Gastroesophageal sphincter (tissue), 4 donors: Measurements from ENCODE around the gene TRMT44. TPM values are rescaled to one million over a fixed set of nuclear protein-coding genes. Genes with fewer than 3 reads are reported as not detected.

ENCODE experiments used
- ATAC-seq: fragments of 150-250 bp; one replicate; pipeline ENCODE4 v1.9.1; 2016; ENCODE audit warnings: mild to moderate bottlenecking, moderate library complexity
- H3K27ac ChIP-seq, 4 donors: fragments of 200-600 bp; sonication (generic) in 3 of 4; 1 replicate in 3 of 4; 2 replicates in 1 of 4; pipeline ENCODE4 v1.5.1; 2016 to 2019
- H3K27me3 ChIP-seq: fragments of 200-600 bp; sonication (generic); one replicate; pipeline ENCODE4 v1.5.1; 2019
- H3K36me3 ChIP-seq, 2 donors: fragments of 200-600 bp; sonication (generic); one replicate each; pipeline ENCODE4 v1.5.1; 2019; ENCODE audit warnings: control low read depth in 1 of 2
- H3K4me1 ChIP-seq, 3 donors: fragments of 200-600 bp; sonication (generic); 1 replicate in 2 of 3; 2 replicates in 1 of 3; pipeline ENCODE4 v1.5.1; 2016 to 2019; ENCODE audit warnings: control low read depth in 2 of 3
- H3K4me3 ChIP-seq, 2 donors: fragments of 200-600 bp; sonication (generic); one replicate each; pipeline ENCODE4 v1.5.1; 2019; ENCODE audit warnings: mild to moderate bottlenecking in 1 of 2, moderate library complexity in 1 of 2
- H3K9me3 ChIP-seq, 3 donors: fragments of 200-600 bp; sonication (generic); one replicate each; pipeline ENCODE4 v1.5.1; 2017 to 2019; ENCODE audit warnings: control low read depth in 2 of 3
- CTCF ChIP-seq, 4 experiments: fragments of 200-600 bp in 2 of 4; fragments of 450-650 bp in 2 of 4; sonication (generic) in 1 of 4; IDR thresholded peaks; one replicate each; pipeline ENCODE4 v1.5.1; 2017 to 2019; ENCODE audit warnings: antibody characterized with exemption in 4 of 4, mild to moderate bottlenecking in 2 of 4, moderate library complexity in 2 of 4
- EP300 ChIP-seq: sonication (generic); formaldehyde crosslinking; IDR thresholded peaks from one replicate; pipeline ENCODE4 v1.6.1; 2017; ENCODE audit warnings: antibody characterized with exemption, mild to moderate bottlenecking
- POLR2A ChIP-seq, 2 donors: fragments of 450-650 bp; IDR thresholded peaks; one replicate each; pipeline ENCODE4 v1.6.1; 2017; ENCODE audit warnings: antibody characterized with exemption in 2 of 2, mild to moderate bottlenecking in 2 of 2, moderate library complexity in 1 of 2
- POLR2AphosphoS5 ChIP-seq: sonication (generic); formaldehyde crosslinking; IDR thresholded peaks from one replicate; pipeline ENCODE4 v1.6.1; 2017; ENCODE audit warnings: antibody characterized with exemption
- WGBS, 2 donors: methylation state at CpG; one replicate each; pipeline ENCODE4 v1.1.5; 2018; ENCODE audit warnings: low coverage in 1 of 2; 5-methylcytosine and 5-hydroxymethylcytosine counted together
- total RNA-seq, 4 donors: library from RNA; depleted of rRNA; stranded (reverse); fragments of >200 nt; gene quantifications; one replicate each; pipeline ENCODE4 v1.1.0, GENCODE V29; 2016

The TRMT44 gene
- total RNA-seq, 4 donors from 2014 or later, result 12.0 to 27.9 (median 20.9) TPM

- no peak for ATAC-seq
- H3K36me3 ChIP-seq, result peaks cover 0 to 14% of the 10 kb centered on the region in 2 donors
- peak overlapping the region; percentile 62 to 89 for H3K4me3 ChIP-seq
- H3K9me3 ChIP-seq, result no peaks in the 10 kb centered on the region
- H3K4me1 ChIP-seq, result peaks cover 9 to 63% (median 20%) of the 10 kb centered on the region in 3 donors
- no peak for TF ChIP-seq CTCF (IDR thresholded peaks at IDR 0.05)
- no peak for TF ChIP-seq POLR2AphosphoS5
- no peak for TF ChIP-seq EP300
- TF ChIP-seq POLR2A (IDR thresholded peaks at IDR 0.05), result no peak
- H3K27ac ChIP-seq, result peak overlapping the region in 1 of 4 donors; percentile 87
- H3K27me3 ChIP-seq, result no peaks in the 10 kb centered on the region
- WGBS, 2 donors, result 49 to 57% methylated on average over 15 to 17 of the region's 17 CpGs
Observed at GRCh38 chr4:8441499-8442091, 1.0 kb downstream of the TRMT44 start.

- H3K27ac ChIP-seq, result no peak overlapping the region
- no peak for TF ChIP-seq EP300
- TF ChIP-seq POLR2A (IDR thresholded peaks at IDR 0.05), result no peak
- TF ChIP-seq POLR2AphosphoS5, result no peak
- H3K27me3 ChIP-seq, result no peaks in the 10 kb centered on the region
- ATAC-seq, result no peak
- no peaks in the 10 kb centered on the region for H3K9me3 ChIP-seq
- H3K4me3 ChIP-seq, result peak overlapping the region in 1 of 2 donors; percentile 89
- peaks cover 0 to 26% of the 10 kb centered on the region in 2 donors for H3K36me3 ChIP-seq
- WGBS, 2 donors, result 60 to 75% methylated on average over 2 to 10 of the region's 10 CpGs
- peaks cover 9 to 52% (median 20%) of the 10 kb centered on the region in 3 donors for H3K4me1 ChIP-seq
Observed at GRCh38 chr4:8442596-8443358, 2.2 kb downstream of the TRMT44 start.

- Histone ChIP-seq H3K9me3 (no peaks in the 10 kb centered on the region), H3K4me1 (peaks cover 9 to 42% (median 20%) of the 10 kb centered on the region in 3 donors), H3K36me3 (peaks cover 0 to 36% of the 10 kb centered on the region in 2 donors), H3K27me3 (no peaks in the 10 kb centered on the region), H3K4me3 (no peak overlapping the region), H3K27ac (no peak overlapping the region)
- WGBS, 2 donors, result 64 to 71% methylated on average over 2 to 3 of the region's 6 CpGs
- TF ChIP-seq POLR2AphosphoS5, result no peak
- TF ChIP-seq CTCF (IDR thresholded peaks at IDR 0.05), result no peak
- no peak for TF ChIP-seq POLR2A (IDR thresholded peaks at IDR 0.05)
- TF ChIP-seq EP300, result no peak
- ATAC-seq, result no peak
Observed at GRCh38 chr4:8443801-8444200, 3.2 kb downstream of the TRMT44 start.

- TF ChIP-seq POLR2AphosphoS5 (no peak), CTCF (IDR thresholded peaks at IDR 0.05) (no peak), EP300 (no peak), POLR2A (IDR thresholded peaks at IDR 0.05) (no peak)
- 65% methylated on average over 3 of the region's 3 CpGs; no CpG with 5 or more reads in 1 of the 2 donors for WGBS, 2 donors
- H3K4me1 ChIP-seq, result peaks cover 9 to 29% (median 14%) of the 10 kb centered on the region in 3 donors
- H3K4me3 ChIP-seq, result no peak overlapping the region
- H3K36me3 ChIP-seq, result peaks cover 0 to 59% of the 10 kb centered on the region in 2 donors
- no peaks in the 10 kb centered on the region for H3K9me3 ChIP-seq
- ATAC-seq, result no peak
- H3K27ac ChIP-seq, result no peak overlapping the region
- H3K27me3 ChIP-seq, result no peaks in the 10 kb centered on the region
Observed at GRCh38 chr4:8446122-8446521, 5.5 kb downstream of the TRMT44 start.

GRCh38 chr4:8451440-8452182, 11.0 kb downstream of the TRMT44 start:
- Histone ChIP-seq H3K4me3 (no peak overlapping the region), H3K27me3 (no peaks in the 10 kb centered on the region), H3K36me3 (peaks cover 0 to 100% of the 10 kb centered on the region in 2 donors), H3K4me1 (no peaks in the 10 kb centered on the region), H3K27ac (no peak overlapping the region), H3K9me3 (no peaks in the 10 kb centered on the region)
- TF ChIP-seq POLR2AphosphoS5 (no peak), CTCF (IDR thresholded peaks at IDR 0.05) (no peak), POLR2A (IDR thresholded peaks at IDR 0.05) (no peak)
- WGBS, 2 donors, result 87 to 92% methylated on average over 9 to 10 of the region's 11 CpGs
- no peak for ATAC-seq
